Epithelial cell of prostate (primary cell): ENCODE results near the gene LRMDA.

Experiments used
- DNase-seq: peaks from one replicate; pipeline ENCODE4 v3.0.0-alpha.2; 2011; ENCODE audit warnings: low read depth, low spot score
- H3K27ac ChIP-seq: fragments of 450-650 bp; 2 replicates; pipeline ENCODE4 v1.5.1; 2017; ENCODE audit warnings: mild to moderate bottlenecking

LRMDA gene

DNA sequence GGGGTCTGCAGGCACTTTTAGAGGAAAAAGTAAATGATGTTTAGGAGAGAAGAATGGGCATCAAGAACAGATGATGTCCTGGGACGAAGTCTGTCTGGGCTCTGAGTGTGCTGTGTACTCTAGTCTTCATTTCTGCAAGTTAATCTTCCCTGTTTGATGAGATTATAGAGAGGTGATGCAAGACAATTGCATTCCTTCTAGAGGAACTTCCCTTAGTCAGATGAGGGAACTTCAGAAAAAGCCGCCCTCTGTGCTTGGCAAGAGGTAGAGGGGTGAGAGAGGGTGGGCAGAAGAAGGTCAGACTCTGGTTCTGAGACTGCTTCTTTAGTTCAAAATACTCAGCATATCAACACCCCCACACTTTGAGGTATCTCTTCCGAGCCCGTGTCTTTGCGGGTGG, 797.9 kb downstream of the LRMDA start:
- H3K27ac ChIP-seq: no peak overlapping the region
- DNase-seq: no peak

DNA sequence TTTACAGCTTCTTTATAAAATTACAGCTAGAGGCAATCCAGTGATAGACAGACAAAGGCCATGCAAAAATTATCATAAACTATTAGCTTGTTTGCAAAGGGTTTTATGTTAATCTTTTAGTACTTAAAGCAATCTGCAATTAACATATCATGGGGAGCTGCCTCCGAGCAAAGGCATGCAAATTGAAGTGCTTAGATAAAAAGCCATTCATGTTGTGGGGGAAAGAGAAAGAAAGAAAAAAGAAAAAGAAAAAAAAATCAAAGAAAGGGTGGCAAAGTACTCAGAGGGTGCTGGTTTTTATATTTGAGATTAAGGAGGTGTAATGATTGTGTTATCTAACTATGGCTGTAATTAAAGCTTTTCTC, 799.5 kb downstream of the LRMDA start:
- H3K27ac ChIP-seq: no peak overlapping the region
- no peak for DNase-seq

DNA sequence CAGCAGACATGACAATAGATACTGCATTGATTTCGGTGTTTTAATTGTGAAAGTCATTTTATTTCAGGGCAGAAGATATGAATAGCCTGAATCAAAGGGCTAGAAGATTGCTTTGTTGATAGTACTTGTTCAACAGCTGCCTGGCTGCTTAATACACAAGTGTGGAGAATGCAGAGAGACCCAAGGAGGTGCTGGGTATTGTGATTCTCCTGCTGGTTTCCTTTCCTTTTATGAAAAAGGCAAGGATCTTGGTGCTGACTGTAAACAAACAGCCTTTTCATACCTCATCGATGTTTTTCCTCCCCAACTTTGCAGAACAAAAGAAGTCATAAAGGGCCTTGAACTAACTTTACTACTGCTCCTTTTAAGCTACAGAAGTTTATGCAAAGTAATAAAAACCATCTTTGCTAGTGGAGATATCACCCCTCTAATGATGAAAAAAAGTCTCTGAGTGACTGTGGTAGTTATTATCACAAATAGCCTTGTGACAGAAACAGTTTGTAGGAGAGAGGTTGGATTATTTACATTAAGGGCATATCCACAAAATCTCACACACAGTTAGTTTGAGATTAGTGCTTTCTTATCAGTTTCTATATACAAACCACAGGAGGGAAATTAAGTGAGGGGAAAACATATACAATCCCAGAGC, 800.0 kb downstream of the LRMDA start:
- DNase-seq: no peak
- no peak overlapping the region for H3K27ac ChIP-seq

DNA sequence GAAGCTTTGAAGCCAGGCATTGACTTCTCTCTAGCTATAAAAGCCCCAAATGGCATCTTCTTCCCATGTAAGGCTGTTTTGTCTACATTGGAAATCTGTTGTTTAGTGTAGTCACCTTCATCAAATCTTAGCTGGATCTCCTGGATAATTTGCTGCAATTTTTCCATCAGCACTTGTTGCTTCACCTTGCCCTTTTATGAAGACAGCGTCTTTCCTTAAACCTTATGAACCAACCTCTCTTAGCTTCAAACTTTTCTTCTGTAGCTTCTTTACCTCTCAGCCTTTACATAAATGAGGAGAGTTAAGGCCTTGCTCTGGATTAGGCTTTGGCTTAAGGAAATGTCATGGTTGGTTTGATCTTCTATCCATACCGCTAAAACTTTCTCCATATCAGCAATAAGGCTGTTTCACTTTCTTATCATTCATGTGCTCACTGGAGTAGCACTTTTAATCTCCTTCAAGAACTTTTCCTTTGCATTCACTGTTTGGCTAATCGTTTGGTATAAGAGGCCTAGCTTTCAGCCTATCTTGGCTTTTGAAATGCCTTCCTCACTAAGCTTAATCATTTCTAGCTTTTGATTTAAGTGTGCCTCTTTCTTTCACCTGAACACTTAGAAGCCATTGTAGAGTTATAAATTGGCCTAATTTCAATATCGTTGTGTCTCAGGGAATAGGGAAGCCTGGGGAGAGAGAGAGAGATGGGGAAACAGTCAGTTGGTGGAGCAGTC, 803.2 kb downstream of the LRMDA start:
- H3K27ac ChIP-seq: no peak overlapping the region
- DNase-seq: no peak

DNA sequence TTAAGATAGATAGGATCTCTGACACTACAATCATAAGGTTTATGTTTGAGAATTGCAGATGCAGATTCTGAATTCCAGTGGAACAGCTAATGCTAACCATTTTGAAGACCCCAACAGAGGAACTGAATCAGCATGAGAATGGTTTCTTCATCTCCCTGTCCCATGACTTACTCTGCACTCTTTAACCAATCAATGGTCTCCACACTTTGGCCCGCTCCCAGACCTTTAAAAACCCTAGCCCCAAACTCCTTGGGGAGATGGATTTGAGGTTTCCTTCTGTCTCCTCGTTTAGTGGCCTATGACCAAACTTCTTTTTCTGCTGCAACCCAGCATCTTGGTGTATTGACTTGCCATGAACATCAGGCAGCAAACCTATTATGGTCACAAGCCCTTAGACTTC, 804.9 kb downstream of the LRMDA start:
- no peak for DNase-seq
- no peak overlapping the region for H3K27ac ChIP-seq

- H3K27ac ChIP-seq: no peak overlapping the region
- no peak for DNase-seq
These were observed 811.5 kb downstream of the LRMDA start for GRCh38 chr10:76242956-76243355.

DNA sequence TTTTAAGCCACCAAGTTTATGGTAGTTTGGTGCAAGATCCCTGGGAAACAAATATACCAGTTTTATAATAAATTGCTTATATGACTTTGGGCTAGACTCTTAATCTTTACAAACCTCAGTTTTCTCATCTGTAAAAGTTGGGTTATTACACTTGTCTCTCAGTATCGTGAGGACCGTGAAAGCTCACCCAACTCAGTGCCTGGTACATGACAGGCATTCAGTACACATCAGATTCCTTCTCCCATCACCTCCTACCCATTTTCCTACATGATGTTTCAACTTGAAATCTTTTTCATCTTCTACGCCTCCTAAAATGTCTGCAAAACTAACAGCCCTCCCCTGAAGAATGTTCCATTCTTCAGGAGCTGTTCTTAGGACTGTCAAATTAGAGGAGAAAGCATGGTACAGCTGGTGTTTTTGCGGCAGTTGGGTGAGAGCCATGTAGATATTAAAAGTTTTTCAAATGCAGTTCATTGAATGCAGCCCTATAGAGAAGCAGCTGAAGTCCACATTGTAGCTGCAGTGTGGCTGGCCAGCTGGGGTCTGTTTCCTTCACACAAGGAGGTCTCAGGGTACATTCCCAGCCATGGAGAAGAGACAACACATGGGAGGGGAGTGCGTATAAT, 812.8 kb downstream of the LRMDA start:
- H3K27ac ChIP-seq: no peak overlapping the region
- no peak for DNase-seq

DNA sequence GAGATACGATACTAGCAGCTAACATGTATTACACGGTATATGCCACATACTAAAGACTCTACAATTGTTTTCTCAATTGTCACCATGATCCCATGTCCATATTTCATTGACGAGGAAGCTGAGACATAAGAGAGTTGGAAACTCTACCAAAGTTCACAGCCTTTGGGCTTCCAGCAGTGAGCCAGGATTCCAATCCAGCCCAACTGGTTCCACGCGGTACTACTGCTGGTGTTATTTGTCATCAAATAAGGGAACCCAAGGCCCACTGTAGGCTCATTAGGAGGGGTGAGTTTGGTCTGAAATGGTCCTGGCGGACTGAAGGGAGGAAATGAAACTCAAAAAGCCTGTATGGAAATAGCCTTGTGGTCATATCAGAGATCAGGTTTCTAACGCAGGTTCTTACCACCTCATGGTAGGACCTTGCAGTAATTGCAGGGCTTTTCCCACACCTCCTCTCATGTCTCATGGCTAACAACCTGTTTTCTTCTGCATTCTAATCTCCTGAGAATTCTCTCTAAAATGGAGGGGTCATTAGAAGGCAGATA, 814.6 kb downstream of the LRMDA start:
- DNase-seq: no peak
- H3K27ac ChIP-seq: no peak overlapping the region

GRCh38 chr10:76248649-76249200, 817.3 kb downstream of the LRMDA start:
- H3K27ac ChIP-seq: no peak overlapping the region
- no peak for DNase-seq

DNA sequence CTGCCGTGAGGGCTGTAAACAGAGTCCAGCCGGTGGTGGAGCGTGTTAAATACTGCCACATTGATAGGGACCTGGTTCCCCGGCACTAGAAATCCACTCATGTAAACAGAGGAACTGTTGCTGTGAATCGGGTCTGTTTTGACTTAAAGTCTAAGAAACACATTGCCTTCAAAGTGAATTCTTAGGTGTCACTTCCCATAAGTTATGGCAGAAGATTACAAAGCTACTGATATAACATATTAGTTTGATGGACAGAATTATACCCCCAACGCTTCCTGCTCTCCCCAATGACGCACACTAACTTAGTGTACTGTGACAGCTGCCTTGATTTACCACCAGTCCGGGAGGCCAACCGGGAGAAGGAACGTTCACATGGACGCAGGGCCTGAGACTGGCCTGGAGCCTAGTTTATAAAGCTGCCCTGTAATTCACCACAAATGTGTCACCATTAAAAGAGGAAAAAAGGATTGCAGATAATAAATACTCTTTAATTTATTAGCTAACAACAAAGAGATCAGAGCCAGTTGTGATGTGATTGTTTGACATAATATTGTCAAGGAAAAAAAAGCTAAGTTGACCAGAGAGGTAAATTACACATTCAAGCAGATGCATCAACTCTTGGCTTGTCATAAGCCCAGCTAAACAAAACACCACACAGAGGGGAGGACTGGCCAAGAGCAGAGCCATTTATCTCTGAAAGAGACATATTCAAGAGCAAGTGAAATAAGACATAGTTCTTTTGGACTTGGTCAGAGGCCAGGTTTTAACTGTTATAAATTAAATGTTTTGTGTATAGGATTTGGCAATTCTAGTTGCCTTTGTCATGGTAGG, 820.6 kb downstream of the LRMDA start:
- no peak overlapping the region for H3K27ac ChIP-seq
- DNase-seq: no peak

GRCh38 chr10:76252733-76253132, 821.3 kb downstream of the LRMDA start:
- DNase-seq: no peak
- no peak overlapping the region for H3K27ac ChIP-seq

- no peak overlapping the region for H3K27ac ChIP-seq
- no peak for DNase-seq
These were observed 823.8 kb downstream of the LRMDA start for GRCh38 chr10:76255241-76255640.

GRCh38 chr10:76257816-76258215, 826.4 kb downstream of the LRMDA start:
- peak; percentile 64 for DNase-seq

GRCh38 chr10:76265441-76266113, 834.2 kb downstream of the LRMDA start:
- no peak overlapping the region for H3K27ac ChIP-seq
- no peak for DNase-seq

More at GRCh38 chr10:76257816-76258215, 826.4 kb downstream of the LRMDA start:
- peak overlapping the region; percentile 39 for H3K27ac ChIP-seq

DNA sequence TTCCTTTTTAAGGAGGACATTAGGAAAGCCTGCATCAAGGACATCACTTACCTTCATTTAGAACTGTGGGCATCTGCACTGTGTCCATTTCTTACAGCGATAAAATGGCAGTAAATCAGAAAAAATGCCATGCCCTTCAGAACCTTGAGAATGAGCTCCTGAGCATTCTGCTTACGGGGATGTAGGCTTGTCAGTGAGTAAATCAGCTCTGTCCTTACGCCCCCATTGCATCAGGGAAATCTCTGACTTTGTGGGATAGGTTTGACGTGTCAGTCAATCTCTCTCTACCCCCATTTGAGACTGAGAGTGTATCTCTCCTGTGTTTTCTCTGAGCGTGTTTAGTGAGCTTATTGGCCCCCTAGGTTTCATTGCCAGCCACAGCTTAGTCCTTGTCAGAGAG, 837.1 kb downstream of the LRMDA start:
- DNase-seq: no peak
- no peak overlapping the region for H3K27ac ChIP-seq

GRCh38 chr10:76268954-76269353, 837.5 kb downstream of the LRMDA start:
- no peak for DNase-seq

GRCh38 chr10:76270464-76270863, 839.0 kb downstream of the LRMDA start:
- H3K27ac ChIP-seq: no peak overlapping the region
- DNase-seq: no peak

More at GRCh38 chr10:76268954-76269353, 837.5 kb downstream of the LRMDA start:
- H3K27ac ChIP-seq: no peak overlapping the region

DNA sequence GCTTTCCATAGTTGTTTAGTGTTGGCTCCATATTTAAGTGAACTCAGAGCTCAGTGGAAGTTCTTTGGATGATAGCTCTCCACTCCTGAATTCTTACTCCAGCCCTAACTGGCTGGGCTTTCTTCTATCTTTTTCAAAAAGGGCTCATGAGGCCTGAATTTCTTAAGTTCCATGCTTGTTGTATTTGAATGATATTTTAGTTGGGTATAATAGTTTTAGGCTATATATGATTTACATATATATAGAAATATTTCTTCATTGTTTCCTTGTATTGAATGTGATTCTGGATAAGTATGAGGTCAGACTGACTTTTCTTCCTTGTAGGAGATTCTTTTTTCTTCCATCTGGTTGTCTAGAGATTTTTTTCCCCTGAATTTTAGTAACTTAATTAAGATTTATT, 843.5 kb downstream of the LRMDA start:
- no peak overlapping the region for H3K27ac ChIP-seq
- DNase-seq: no peak

DNA sequence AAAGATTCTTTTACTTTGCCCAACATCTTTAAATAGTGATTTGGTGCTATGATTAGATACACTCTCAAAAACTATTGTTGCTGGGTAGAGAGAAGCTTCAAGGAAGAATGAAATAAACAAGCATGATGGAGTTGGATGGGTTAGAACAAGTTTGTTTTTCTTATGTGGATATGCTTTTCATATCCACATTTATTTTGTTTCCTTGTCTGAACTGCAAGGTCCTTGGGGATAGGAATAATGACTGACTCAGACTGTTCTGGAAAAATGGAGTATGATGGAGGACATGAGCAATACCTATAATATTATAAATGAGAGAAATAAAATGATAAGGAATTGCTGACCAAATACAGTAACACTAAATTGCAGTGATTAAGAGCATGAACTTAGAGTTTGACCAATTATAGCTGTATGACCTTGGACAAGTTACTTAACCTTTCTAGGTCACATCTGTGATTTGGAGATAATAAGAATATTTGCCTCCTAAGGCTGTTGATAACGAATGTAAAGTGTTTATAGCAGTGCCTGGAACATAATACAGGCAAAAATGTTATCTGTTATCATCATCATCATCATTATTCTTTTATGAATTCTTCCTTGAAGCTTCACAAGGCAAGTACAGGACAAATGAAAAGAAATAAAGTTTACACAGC, 847.5 kb downstream of the LRMDA start:
- no peak overlapping the region for H3K27ac ChIP-seq
- DNase-seq: no peak
